Measurements from ENCODE around the gene CCDC82.

DNA sequence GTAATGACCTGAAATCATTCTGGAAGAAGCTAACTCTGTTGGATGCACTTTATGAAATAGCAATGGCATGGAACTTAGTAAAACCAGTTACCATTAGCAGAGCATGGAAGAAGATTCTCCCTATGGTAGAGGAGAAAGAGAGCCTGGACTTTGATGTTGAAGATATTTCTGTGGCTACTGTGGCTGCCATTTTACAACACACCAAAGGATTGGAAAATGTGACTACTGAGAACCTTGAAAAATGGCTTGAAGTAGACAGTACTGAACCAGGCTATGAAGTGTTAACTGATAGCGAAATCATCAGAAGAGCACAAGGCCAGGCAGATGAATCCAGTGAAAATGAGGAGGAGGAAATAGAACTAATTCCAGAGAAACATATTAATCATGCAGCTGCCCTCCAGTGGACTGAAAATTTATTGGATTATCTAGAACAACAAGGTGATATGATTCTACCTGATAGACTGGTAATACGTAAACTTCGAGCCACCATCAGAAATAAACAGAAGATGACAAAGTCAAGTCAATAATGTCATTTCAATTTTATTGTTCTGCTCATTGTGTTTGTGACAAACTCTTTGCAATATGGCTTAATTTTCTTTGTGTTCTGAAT, 2.1 kb upstream of the CCDC82 start:
- TF ChIP-seq EZH2 (IDR thresholded peaks at IDR 0.05; ENCODE audit: insufficient read depth, poor library complexity, severe bottlenecking) (no peak), EZH2phosphoT487 (IDR thresholded peaks at IDR 0.05; ENCODE audit: insufficient read depth, low read depth) (no peak)
